ENCODE measurements around the gene CACNB4.

GRCh38 chr2:151989378-151989777 is 109.5 kb downstream of the CACNB4 start:
- TF ChIP-seq, protein P1, sequence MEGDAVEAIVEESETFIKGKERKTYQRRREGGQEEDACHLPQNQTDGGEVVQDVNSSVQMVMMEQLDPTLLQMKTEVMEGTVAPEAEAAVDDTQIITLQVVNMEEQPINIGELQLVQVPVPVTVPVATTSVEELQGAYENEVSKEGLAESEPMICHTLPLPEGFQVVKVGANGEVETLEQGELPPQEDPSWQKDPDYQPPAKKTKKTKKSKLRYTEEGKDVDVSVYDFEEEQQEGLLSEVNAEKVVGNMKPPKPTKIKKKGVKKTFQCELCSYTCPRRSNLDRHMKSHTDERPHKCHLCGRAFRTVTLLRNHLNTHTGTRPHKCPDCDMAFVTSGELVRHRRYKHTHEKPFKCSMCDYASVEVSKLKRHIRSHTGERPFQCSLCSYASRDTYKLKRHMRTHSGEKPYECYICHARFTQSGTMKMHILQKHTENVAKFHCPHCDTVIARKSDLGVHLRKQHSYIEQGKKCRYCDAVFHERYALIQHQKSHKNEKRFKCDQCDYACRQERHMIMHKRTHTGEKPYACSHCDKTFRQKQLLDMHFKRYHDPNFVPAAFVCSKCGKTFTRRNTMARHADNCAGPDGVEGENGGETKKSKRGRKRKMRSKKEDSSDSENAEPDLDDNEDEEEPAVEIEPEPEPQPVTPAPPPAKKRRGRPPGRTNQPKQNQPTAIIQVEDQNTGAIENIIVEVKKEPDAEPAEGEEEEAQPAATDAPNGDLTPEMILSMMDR (IDR thresholded peaks at IDR 0.05; ENCODE audit: low read depth, low read length): no peak
- TF ChIP-seq MYC (IDR thresholded peaks at IDR 0.05; ENCODE audit: low read depth, low read length): no peak
- TF ChIP-seq, protein P2, sequence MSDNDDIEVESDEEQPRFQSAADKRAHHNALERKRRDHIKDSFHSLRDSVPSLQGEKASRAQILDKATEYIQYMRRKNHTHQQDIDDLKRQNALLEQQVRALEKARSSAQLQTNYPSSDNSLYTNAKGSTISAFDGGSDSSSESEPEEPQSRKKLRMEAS (IDR thresholded peaks at IDR 0.05; ENCODE audit: low read depth, low read length): no peak
- TF ChIP-seq POLR2A (IDR thresholded peaks at IDR 0.05; ENCODE audit: extremely low read depth, insufficient read length): no peak

All from NB4 (cell line).